ENCODE results near the gene MS4A3. TPM values are rescaled to one million over a fixed set of nuclear protein-coding genes. Genes with fewer than 3 reads are reported as not detected.

MS4A3 gene
- polyA plus RNA-seq, 1 donor, result 0.24 TPM

GRCh38 chr11:60118338-60118737 is 61.9 kb downstream of the MS4A3 start:
- H3K27me3 ChIP-seq (ENCODE audit: control insufficient read depth, insufficient read depth, low read length), result no peaks in the 10 kb centered on the region
- no peaks in the 10 kb centered on the region for H3K9me3 ChIP-seq (ENCODE audit: control insufficient read depth, low read depth, low read length)
- no peaks in the 10 kb centered on the region for H3K36me3 ChIP-seq (ENCODE audit: control insufficient read depth, insufficient read depth, low read length)
- no peak for DNase-seq
- WGBS (ENCODE audit: insufficient coverage, low lambda C conversion rate), result no CpG with 5 or more reads among the region's 2 CpGs
- no peak overlapping the region for H3K4me3 ChIP-seq (ENCODE audit: low read length)
- H3K4me1 ChIP-seq (ENCODE audit: control insufficient read depth, insufficient read depth, low read length), result peaks cover 8% of the 10 kb centered on the region
- no peak overlapping the region for H3K27ac ChIP-seq (ENCODE audit: low read length)

- H3K9me3 ChIP-seq (ENCODE audit: control insufficient read depth, low read depth, low read length), result no peaks in the 10 kb centered on the region
- H3K27ac ChIP-seq (ENCODE audit: low read length), result no peak overlapping the region
- no peak overlapping the region for H3K4me3 ChIP-seq (ENCODE audit: low read length)
- no peaks in the 10 kb centered on the region for H3K27me3 ChIP-seq (ENCODE audit: control insufficient read depth, insufficient read depth, low read length)
- peaks cover 2% of the 10 kb centered on the region for H3K4me1 ChIP-seq (ENCODE audit: control insufficient read depth, insufficient read depth, low read length)
- no peak for DNase-seq
- WGBS (ENCODE audit: insufficient coverage, low lambda C conversion rate), result 100% methylated on average over 1 of the region's 2 CpGs
- no peaks in the 10 kb centered on the region for H3K36me3 ChIP-seq (ENCODE audit: control insufficient read depth, insufficient read depth, low read length)
Observed at GRCh38 chr11:60119710-60120109, 63.2 kb downstream of the MS4A3 start.

Other genes with a start within 250 kb of the MS4A3 start
- 52.4 TPM for gene MRPL16, start 245.9 kb upstream of the MS4A3 start, polyA plus RNA-seq
- gene CBLIF, start 211.2 kb upstream of the MS4A3 start, polyA plus RNA-seq, result 0.52 TPM
- gene TCN1, start 190.2 kb upstream of the MS4A3 start, polyA plus RNA-seq, result 0.37 TPM
- not detected for gene OOSP3, start 177.9 kb upstream of the MS4A3 start, polyA plus RNA-seq
- not detected for gene OOSP1, start 118.2 kb upstream of the MS4A3 start, polyA plus RNA-seq
- gene OOSP4A, start 92.6 kb upstream of the MS4A3 start, polyA plus RNA-seq, result not detected
- gene OOSP4B, start 39.5 kb upstream of the MS4A3 start, polyA plus RNA-seq, result not detected
- not detected for gene OOSP2, start 16.3 kb upstream of the MS4A3 start, polyA plus RNA-seq
- 0.07 TPM for gene MS4A2, start 32.0 kb downstream of the MS4A3 start, polyA plus RNA-seq
- gene MS4A6A, start 126.4 kb downstream of the MS4A3 start, polyA plus RNA-seq, result 53.8 TPM
- 0.85 TPM for gene MS4A4E, start 186.5 kb downstream of the MS4A3 start, polyA plus RNA-seq
- 11.9 TPM for gene MS4A4A, start 224.0 kb downstream of the MS4A3 start, polyA plus RNA-seq

Data from large intestine (tissue), 3 donors.